CD4-positive, alpha-beta T cell treated with Interleukin-12 subunit alpha and Interleukin-12 subunit beta, for 1 hour (primary cell): Measurements from ENCODE around the gene DLG2.
A peak's percentile ranks its signal among the peaks of the same experiment; 100 is the strongest.

Experiments
- DNase-seq: peaks from one replicate; pipeline ENCODE4 v3.0.0-alpha.2; 2020

DLG2 gene

DNA sequence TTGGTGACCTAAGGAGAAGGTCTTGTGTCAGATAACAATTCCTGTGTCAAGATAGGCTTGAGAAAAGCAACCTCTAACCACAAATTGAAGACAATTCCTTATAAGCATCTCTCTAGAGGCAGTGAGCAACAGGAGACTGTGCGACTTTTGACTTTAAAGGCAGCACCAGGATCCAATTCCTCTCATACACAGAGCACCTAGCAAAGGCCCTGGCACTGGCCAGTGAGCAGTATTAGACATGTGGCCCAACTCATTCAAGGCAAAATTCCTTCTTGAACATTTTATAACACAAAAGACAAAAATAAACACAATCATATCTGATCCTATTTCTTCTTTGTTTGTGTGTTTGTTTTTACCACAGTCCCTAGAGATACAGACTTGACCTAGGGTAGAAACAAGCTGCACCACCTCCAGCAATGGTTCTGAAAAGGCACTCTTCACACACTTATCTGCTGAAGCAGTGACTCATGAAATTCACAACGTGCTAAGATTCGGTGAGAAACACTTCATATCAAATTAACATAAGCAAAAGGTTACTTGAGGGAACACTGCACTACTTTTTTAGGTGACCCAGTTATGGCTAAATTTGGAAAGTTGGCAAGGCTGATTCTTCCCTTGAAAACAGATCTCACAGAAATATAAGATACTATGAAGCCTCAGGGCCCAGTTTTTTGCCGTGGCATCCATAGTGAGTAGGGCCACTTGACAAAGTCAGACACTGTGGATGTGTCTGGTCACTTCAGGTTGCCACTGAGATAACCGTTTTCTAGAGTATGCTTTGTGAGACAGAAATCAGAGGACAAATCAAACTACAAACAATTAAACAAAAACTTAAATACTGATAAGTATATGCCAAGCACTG is 1018.9 kb downstream of the DLG2 start:
- no peak for DNase-seq

GRCh38 chr11:84594602-84595001 is 1032.5 kb downstream of the DLG2 start:
- no peak for DNase-seq

GRCh38 chr11:84590106-84590505 is 1037.0 kb downstream of the DLG2 start:
- no peak for DNase-seq

DNA sequence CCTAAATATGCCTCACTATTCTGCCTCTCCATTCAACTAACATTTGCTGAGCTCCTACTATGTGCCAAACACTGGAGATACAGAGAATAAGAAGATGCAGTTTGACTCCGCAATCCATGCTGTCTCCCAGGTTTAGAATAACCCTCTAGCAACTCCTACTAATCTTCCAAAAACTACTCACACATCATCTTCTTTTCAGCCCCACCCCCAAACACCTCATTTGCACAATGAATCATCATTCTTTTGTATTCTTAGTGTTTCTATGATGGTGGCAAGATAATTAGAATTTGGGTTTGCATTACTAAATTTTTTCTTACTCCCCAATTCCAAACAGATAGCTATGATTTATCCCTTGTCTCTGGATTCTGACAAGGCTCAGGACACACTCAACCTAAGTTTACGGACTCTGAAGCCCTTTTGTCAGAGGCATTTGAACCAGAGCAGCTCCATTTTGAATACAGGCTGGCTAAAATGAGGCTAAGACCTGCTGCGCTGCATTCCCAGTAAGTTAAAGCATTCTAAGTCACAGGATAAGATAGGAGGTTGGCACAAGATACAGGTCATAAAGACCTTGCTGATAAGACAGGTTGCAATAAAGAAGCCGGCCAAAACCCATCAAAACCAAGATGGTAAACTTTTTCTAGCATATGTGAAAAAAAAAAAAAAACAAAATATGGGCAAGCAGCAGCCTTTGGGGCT is 1038.9 kb downstream of the DLG2 start:
- no peak for DNase-seq

- DNase-seq = no peak
Observed at GRCh38 chr11:84583106-84583505, 1044.0 kb downstream of the DLG2 start.

- DNase-seq = no peak
Observed at GRCh38 chr11:84581083-84581482, 1046.1 kb downstream of the DLG2 start.

- DNase-seq = no peak
Observed at GRCh38 chr11:84580428-84580827, 1046.7 kb downstream of the DLG2 start.

- no peak for DNase-seq
Observed at GRCh38 chr11:84573868-84574267, 1053.3 kb downstream of the DLG2 start.

DNA sequence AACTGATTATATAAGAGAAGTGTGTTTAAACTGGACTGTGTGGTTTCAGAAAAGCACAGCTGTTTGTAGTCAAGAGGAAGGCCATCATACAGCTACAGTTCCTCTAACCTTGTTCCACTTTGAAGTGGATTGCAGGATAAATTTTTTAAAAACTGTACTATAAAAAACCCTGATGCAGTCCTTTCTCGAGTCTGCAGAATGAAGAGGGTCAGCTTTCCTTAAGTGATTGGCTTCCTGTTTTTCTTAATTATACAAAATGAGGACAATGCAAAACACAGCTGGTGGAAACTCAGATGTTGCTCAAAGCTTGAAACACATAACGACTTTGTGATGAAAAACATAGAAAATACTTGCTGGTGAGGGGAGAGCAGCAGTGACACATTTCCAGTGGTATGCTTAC is 1060.5 kb downstream of the DLG2 start:
- no peak for DNase-seq

GRCh38 chr11:84564867-84565184 is 1062.3 kb downstream of the DLG2 start:
- no peak for DNase-seq

GRCh38 chr11:84564180-84564866 is 1062.8 kb downstream of the DLG2 start:
- peak; percentile 8 for DNase-seq

DNA sequence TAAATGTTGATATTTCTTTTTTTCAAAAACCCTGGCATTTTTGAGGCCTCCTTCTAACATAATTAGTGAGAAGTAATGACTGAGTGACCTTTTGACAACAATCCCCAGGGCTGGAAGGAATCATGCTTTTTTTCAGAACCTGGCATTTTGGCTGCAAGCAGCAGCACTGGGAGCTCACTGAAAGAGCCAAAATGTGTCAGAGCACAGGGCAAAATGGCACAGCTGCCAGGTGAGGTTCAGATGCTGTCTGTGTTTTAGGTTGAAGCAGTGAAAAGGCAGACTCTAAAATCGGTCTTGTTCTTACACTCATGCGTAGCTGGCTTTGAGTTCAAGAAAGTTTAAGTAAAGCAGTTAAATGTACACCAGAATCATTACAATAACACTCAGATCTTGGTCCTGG is 1063.8 kb downstream of the DLG2 start:
- DNase-seq = no peak

DNA sequence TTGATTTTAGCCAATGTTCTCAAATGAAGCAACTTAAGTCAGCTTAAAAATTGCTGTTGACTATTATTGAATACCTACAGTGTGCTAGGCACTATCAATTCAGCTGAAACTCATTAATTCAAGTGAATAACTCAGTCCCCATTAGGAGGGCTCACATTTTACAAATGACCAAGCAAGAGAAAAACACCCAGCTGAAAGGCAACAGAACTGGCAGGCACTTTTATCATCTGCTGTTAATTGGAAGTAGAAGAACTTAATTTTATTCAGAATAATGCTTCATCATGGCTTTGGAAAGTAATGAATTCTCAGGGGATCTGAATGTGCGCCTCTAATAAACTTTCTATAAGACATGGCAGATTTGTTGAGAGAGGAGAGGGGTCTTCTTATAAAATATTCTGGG is 1066.9 kb downstream of the DLG2 start:
- DNase-seq = no peak

GRCh38 chr11:84558085-84558905 is 1068.8 kb downstream of the DLG2 start:
- DNase-seq = no peak

DNA sequence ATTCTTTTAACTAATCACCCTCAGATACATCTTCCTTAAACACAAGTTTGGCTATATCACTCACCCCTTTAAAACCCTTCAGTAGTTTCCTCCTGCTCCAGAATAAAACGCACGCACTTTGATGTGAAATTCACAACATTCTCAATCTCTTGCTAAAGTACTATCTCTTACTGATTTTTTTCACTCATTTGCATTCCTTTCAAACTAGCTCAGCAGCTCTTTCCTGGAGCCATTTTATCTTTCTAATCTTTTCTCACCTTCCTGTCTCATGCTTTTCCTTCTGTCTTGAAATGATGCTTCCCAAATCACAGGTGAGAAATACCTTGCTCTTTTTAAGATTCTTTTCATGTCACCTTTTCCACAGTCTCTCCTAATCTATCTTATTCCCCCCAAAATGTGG is 1074.4 kb downstream of the DLG2 start:
- no peak for DNase-seq

- DNase-seq = no peak
Observed at GRCh38 chr11:84549217-84549616, 1077.9 kb downstream of the DLG2 start.

- no peak for DNase-seq
Observed at GRCh38 chr11:84544566-84544965, 1082.6 kb downstream of the DLG2 start.

DNA sequence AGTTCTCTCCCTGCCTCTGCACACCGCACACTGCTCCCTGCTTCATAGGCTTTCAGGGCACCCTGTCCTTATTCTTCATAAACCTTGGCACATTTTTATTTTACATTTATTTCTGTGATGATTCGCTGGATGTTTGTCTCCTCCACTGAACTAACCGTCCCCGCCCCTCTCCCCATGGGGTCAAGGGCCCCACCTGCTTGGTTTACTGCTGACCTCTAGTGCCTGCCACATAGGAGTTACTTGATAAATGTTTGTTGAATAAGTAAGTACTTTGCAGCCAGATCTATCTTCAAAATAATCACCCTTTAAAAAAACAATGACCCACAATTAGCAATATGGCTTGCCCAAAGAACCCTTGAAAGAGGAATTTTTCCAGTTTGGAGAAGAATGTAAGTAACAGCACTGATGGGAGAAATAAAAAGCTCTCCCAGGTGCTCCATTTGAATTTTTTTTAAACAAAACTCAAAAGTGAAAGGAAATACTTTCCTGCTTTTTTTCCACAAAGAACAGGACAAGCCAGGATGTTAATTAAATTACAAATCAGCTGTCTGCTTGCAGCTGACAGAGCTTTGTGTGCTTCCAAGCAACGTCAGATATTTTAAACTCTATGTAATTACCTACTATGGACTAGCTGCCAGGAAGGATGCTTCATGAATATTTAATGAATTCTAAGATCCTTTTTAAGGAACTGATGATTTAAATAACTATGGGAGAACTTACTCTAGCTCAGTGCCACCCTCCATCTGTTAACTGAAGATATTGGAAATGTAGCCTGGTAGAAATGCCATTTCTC is 1083.6 kb downstream of the DLG2 start:
- DNase-seq = no peak

DNA sequence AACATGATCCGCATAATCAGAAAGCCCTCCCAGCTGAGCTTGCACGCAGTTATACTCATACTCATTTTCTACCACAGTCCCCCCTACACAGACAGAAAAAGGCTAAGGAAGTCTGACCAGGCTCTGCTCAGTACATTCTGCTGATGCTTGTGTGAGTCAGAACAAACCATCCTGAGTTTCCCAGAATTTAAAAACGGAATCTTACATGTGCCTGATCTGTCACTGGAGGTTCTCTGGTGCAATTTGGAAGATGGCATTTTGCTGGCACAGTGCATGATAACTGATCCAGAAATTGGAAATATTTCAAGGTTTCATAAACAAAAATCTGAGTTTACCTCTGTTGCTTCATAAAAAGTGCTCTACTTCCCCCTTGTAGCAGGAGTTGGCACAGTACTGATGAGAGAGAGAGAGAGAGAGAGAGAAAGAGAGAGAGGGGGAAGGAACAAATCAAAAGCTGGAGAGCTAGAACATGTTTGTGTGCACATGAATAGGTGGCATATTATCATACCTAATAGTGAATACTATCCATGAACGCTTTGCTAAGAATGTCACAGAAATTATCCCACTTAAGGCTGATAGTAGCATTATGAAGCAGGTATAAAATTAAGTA is 1085.3 kb downstream of the DLG2 start:
- DNase-seq = no peak

DNA sequence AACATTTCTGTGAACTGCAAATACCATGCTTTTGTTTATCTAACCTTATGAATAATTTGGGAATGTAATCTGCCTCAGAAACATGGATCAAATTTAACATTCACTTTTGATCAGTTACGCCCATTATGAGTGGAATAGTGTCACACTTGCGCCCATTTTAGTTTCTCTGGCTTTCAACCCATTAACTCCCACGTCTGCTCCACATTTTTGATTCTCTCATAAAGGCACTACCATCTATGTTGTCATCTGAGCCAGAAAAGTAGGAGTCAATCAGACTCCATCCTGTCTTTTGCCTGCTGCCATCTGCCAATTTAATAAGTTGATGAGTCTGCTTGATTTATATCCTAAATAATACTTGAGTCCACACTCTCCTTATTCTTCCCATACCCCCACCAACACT is 1090.7 kb downstream of the DLG2 start:
- no peak for DNase-seq

DNA sequence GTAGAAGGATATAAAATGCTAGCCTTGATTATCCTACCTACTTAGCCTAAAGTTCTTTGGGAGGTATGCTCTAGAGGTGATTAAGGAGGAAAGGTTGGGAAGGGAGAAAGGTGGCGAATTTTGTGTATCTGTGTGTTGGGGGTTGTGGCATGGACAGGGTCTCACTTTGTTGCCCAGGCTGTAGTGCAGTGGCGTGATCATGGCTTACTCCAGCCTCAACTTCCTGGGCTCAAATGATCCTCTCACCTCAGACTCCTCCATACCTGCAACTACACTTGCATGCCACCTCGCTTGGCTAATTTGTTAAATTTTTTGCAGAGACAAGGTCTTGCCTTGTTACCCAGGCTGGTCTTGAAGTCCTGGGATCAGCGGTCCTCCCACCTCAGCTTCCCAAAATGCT is 1094.8 kb downstream of the DLG2 start:
- no peak for DNase-seq

DNA sequence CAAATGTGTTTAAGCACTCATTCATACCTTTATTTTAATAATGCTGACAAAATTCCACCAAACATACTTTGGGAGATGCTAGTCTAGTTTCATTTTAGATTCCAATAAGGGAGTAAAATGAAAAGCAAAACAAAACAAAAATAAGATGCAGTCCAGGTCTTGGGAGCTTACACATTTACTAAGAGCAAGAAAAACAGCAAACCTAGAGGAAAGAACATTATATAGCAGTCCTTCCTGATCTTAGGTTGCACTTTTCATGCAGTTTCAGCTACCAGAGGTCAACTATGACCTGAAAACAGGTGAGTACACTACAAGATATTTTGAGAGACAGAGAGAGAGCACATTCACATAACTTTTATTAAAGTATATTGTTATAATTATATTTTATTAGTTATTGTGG is 1100.9 kb downstream of the DLG2 start:
- no peak for DNase-seq
